PC-3 (cell line): ENCODE results near the gene EPB41L4B. TPM values are rescaled to one million over a fixed set of nuclear protein-coding genes. Genes with fewer than 3 reads are reported as not detected.

Experiments
- ATAC-seq: fragments of 200-7000 bp; cut with Tn5 transposase; 2 replicates; pipeline ENCODE4 v1.9.1; 2020; ENCODE audit warnings: mild to moderate bottlenecking, moderate library complexity
- BruUV-seq: library from RNA; stranded (reverse); fragments of 400-500 nt; replicated peaks from 2 replicates; lab custom pipeline; 2021; lab: Mats Ljungman, UMichigan
- CTCF ChIA-PET: fragments of 300-600 bp; sonication (Branson Sonifier 250); formaldehyde crosslinking; loops from one replicate; lab custom pipeline; 2022; ENCODE audit warnings: antibody characterized with exemption; lab: Charles Lee
- POLR2A ChIA-PET: fragments of 300-600 bp; sonication (Branson Sonifier 250); formaldehyde crosslinking; loops from one replicate; lab custom pipeline; 2022; ENCODE audit warnings: antibody characterized with exemption; ENCODE audit not compliant: unreplicated experiment; lab: Charles Lee
- DNase-seq: peaks from one replicate; pipeline ENCODE4 v3.0.0-alpha.2; 2015
- H2AFZ ChIP-seq: fragments of 300-600 bp; sonication (generic); 2 replicates; pipeline ENCODE4 v1.6.0; 2016; ENCODE audit warnings: antibody characterized with exemption, low read length
- H3F3A ChIP-seq: fragments of 300-600 bp; sonication (generic); one replicate; pipeline ENCODE4 v1.6.0; 2017; ENCODE audit warnings: antibody characterized with exemption, low read length, control low read depth, mild to moderate bottlenecking; ENCODE audit not compliant: unreplicated experiment
- H3K27ac ChIP-seq: fragments of 300-600 bp; sonication (generic); 2 replicates; pipeline ENCODE4 v1.5.1; 2016; ENCODE audit warnings: mild to moderate bottlenecking, low read length
- H3K27me3 ChIP-seq: fragments of 300-600 bp; sonication (generic); 2 replicates; pipeline ENCODE4 v1.6.1; 2016; ENCODE audit warnings: low read length, mixed read lengths
- H3K36me3 ChIP-seq: fragments of 300-600 bp; sonication (generic); 2 replicates; pipeline ENCODE4 v1.6.1; 2016; ENCODE audit warnings: low read depth, mixed run types, low read length, mixed read lengths
- H3K4me1 ChIP-seq: fragments of 300-600 bp; sonication (generic); 2 replicates; pipeline ENCODE4 v1.5.1; 2016; ENCODE audit warnings: low read length; ENCODE audit not compliant: insufficient read depth
- H3K4me2 ChIP-seq: fragments of 300-600 bp; sonication (generic); 2 replicates; pipeline ENCODE4 v1.6.0; 2016; ENCODE audit warnings: low read length
- H3K4me3 ChIP-seq: fragments of 300-600 bp; sonication (generic); 2 replicates; pipeline ENCODE4 v1.5.1; 2016; ENCODE audit warnings: mild to moderate bottlenecking, low read length, mixed read lengths
- H3K79me2 ChIP-seq: fragments of 300-600 bp; sonication (generic); 2 replicates; pipeline ENCODE4 v1.6.1; 2017; ENCODE audit warnings: low read length, mixed read lengths
- H3K9ac ChIP-seq: fragments of 300-600 bp; sonication (generic); 2 replicates; pipeline ENCODE4 v1.6.0; 2016; ENCODE audit warnings: mild to moderate bottlenecking, low read length
- H3K9me2 ChIP-seq: fragments of 300-600 bp; sonication (generic); replicated peaks from 2 replicates; pipeline ENCODE4 v1.6.1; 2016; ENCODE audit warnings: mixed run types, low read length, mixed read lengths
- H3K9me3 ChIP-seq: fragments of 300-600 bp; sonication (generic); 2 replicates; pipeline ENCODE4 v1.6.1; 2016; ENCODE audit warnings: low read length, mixed read lengths
- H4K20me1 ChIP-seq: fragments of 300-600 bp; sonication (generic); 2 replicates; pipeline ENCODE4 v1.6.1; 2016; ENCODE audit warnings: low read length, mixed read lengths
- CTCF ChIP-seq: fragments of 300-600 bp; sonication (generic); conservative IDR thresholded peaks from 2 replicates; pipeline ENCODE4 v1.5.1; 2017; ENCODE audit warnings: antibody characterized with exemption, low read depth, mild to moderate bottlenecking, low read length
- EZH2 ChIP-seq: fragments of 300-600 bp; sonication (generic); IDR thresholded peaks from one replicate; pipeline ENCODE4 v1.6.1; 2017; ENCODE audit warnings: antibody characterized with exemption, mild to moderate bottlenecking, low read length; ENCODE audit not compliant: unreplicated experiment
- EZH2phosphoT487 ChIP-seq: fragments of 300-600 bp; sonication (generic); IDR thresholded peaks from 2 replicates; pipeline ENCODE4 v1.6.1; 2018; ENCODE audit warnings: mild to moderate bottlenecking, antibody characterized with exemption, low read length, borderline replicate concordance
- intact Hi-C: fragments of 100-400 bp; cut with micrococcal nuclease; formaldehyde crosslinking; loops from 2 replicates; pipeline ENCODE4 v1.9.0; 2023
- total RNA-seq: library from RNA; depleted of rRNA; stranded (reverse); fragments of >200 nt; gene quantifications from 2 replicates; pipeline ENCODE4 v1.2.3, GENCODE V29; 2014

The EPB41L4B gene
- total RNA-seq, 1 experiment from 2014 or later: 11.2 TPM

- H2AFZ ChIP-seq: no peak overlapping the region
- no peak overlapping the region for H3K4me2 ChIP-seq
- ChIA-PET POLR2A (no interaction called here), CTCF (no interaction called here)
- H3K4me3 ChIP-seq: no peak overlapping the region
- H3K27ac ChIP-seq: no peak overlapping the region
- H3K9ac ChIP-seq: no peak overlapping the region
- DNase-seq: no peak
- H3K9me3 ChIP-seq: no peaks in the 10 kb centered on the region
- H3K27me3 ChIP-seq: no peaks in the 10 kb centered on the region
- no peaks in the 10 kb centered on the region for H3K79me2 ChIP-seq
- H4K20me1 ChIP-seq: no peaks in the 10 kb centered on the region
- H3K4me1 ChIP-seq: peaks cover 11% of the 10 kb centered on the region
- TF ChIP-seq EZH2 (no peak), CTCF (no peak)
- intact Hi-C loops: no loop called here
- H3K36me3 ChIP-seq: 0 out of 2 replicates have a peak, but pooled peaks cover 4% of the 10 kb centered on the region
- no peak for ATAC-seq
- no peaks in the 10 kb centered on the region for H3K9me2 ChIP-seq
- no TSS peak for BruUV-seq
- H3F3A ChIP-seq: no peaks in the 10 kb centered on the region
Measured at GRCh38 chr9:109269839-109270238, 51.0 kb downstream of the EPB41L4B start.

DNA sequence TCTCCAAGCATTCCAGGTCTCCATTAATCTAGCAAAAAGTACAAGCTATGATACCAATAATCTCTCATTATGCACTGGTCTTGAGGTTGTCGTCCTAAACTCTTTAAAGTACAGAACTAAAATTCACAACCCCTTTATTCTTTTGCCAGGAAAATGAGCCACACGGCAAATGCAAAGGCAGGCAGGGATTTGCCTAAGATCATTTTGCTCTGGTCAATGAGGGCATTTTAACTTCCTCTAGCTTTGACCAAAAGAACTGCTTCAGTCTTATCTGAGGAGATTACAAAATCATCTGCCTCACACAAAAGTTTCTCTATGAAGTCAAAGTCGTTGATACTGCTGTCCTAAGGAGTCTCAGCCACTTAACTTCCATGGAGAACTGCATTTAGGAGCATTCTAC, 51.8 kb downstream of the EPB41L4B start:
- Histone ChIP-seq H3K36me3 (0 out of 2 replicates have a peak, but pooled peaks cover 4% of the 10 kb centered on the region), H3K9me2 (no peaks in the 10 kb centered on the region), H3K4me2 (no peak overlapping the region), H3F3A (no peaks in the 10 kb centered on the region), H3K79me2 (no peaks in the 10 kb centered on the region), H4K20me1 (no peaks in the 10 kb centered on the region), H3K9ac (no peak overlapping the region), H3K4me3 (no peak overlapping the region), H3K9me3 (no peaks in the 10 kb centered on the region), H3K27ac (no peak overlapping the region), H2AFZ (no peak overlapping the region), H3K4me1 (peaks cover 18% of the 10 kb centered on the region), H3K27me3 (no peaks in the 10 kb centered on the region)
- intact Hi-C loops: no loop called here
- no peak for TF ChIP-seq EZH2phosphoT487
- no peak for TF ChIP-seq EZH2
- TF ChIP-seq CTCF: no peak
- ATAC-seq: no peak
- CTCF ChIA-PET: no interaction called here
- POLR2A ChIA-PET: no interaction called here
- no peak for DNase-seq
- BruUV-seq: no TSS peak

DNA sequence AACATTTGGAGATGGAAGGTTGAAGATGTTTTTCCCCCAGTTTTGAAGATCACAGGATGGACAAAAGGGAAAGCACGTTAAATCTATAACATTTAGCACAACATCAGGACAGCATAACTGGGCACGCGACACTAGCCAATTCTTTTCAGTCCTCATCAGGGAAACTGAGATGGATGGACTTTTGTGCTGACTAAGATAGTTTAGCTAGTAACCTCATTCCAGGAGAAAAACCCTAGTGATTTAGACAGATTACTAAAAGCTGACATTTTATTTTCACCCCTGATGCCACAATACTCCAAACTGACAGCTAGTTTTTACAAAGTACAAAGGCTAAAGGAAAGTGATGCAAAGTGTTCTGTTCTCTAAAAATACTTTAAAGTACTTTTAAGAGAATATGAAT, 53.3 kb downstream of the EPB41L4B start:
- no peaks in the 10 kb centered on the region for H4K20me1 ChIP-seq
- H3K9ac ChIP-seq: no peak overlapping the region
- H3K4me2 ChIP-seq: no peak overlapping the region
- H3K27me3 ChIP-seq: no peaks in the 10 kb centered on the region
- no peak for DNase-seq
- TF ChIP-seq EZH2phosphoT487 (no peak), EZH2 (no peak), CTCF (no peak)
- H3F3A ChIP-seq: no peaks in the 10 kb centered on the region
- H2AFZ ChIP-seq: no peak overlapping the region
- 0 out of 2 replicates have a peak, but pooled peaks cover 4% of the 10 kb centered on the region for H3K36me3 ChIP-seq
- BruUV-seq: no TSS peak
- H3K4me1 ChIP-seq: peaks cover 18% of the 10 kb centered on the region
- H3K79me2 ChIP-seq: no peaks in the 10 kb centered on the region
- ChIA-PET POLR2A (no interaction called here), CTCF (no interaction called here)
- no peaks in the 10 kb centered on the region for H3K9me3 ChIP-seq
- H3K27ac ChIP-seq: no peak overlapping the region
- intact Hi-C loops: no loop called here
- H3K4me3 ChIP-seq: no peak overlapping the region
- H3K9me2 ChIP-seq: no peaks in the 10 kb centered on the region
- ATAC-seq: no peak
